HepG2 (cell line): ENCODE results near the gene AP4E1.

Experiments
- BHLHE40 ChIP-seq: IDR thresholded peaks from 2 replicates; pipeline ENCODE4 v1.6.1; 2011; ENCODE audit warnings: low read length, improper control_type of control experiment
- CTCF ChIP-seq: sonication (generic); formaldehyde crosslinking; IDR thresholded peaks from 2 replicates; pipeline ENCODE4 v1.5.0; 2020; ENCODE audit warnings: mild to moderate bottlenecking, missing genetic modification reagents, moderate library complexity
- HNRNPK ChIP-seq: fragments of 200-400 bp; formaldehyde crosslinking; IDR thresholded peaks from 2 replicates; pipeline ENCODE4 v1.6.1; 2018; ENCODE audit warnings: low read length, low read depth, moderate library complexity, mild to moderate bottlenecking; ENCODE audit not compliant: poor library complexity, severe bottlenecking
- KAT7 ChIP-seq: IDR thresholded peaks from 2 replicates; pipeline ENCODE4 v1.6.1; 2018; ENCODE audit warnings: borderline replicate concordance, missing compliant biosample characterization
- MAX ChIP-seq: IDR thresholded peaks from 2 replicates; pipeline ENCODE4 v1.6.1; 2012; ENCODE audit warnings: inconsistent platforms
- POLR2AphosphoS5 ChIP-seq: IDR thresholded peaks from 2 replicates; pipeline ENCODE4 v1.6.1; 2012; ENCODE audit warnings: low read depth, low read length
- PREB ChIP-seq: sonication (generic); formaldehyde crosslinking; IDR thresholded peaks from 2 replicates; pipeline ENCODE4 v1.4.0; 2020; ENCODE audit warnings: missing genetic modification reagents
- RAD21 ChIP-seq: fragments of 450-650 bp; formaldehyde crosslinking; IDR thresholded peaks from 2 replicates; pipeline ENCODE4 v1.5.0; 2020; ENCODE audit warnings: mild to moderate bottlenecking
- SNAPC2 ChIP-seq: sonication (generic); formaldehyde crosslinking; IDR thresholded peaks from 2 replicates; pipeline ENCODE4 v1.8.1; 2022; ENCODE audit warnings: mild to moderate bottlenecking, missing genetic modification reagents
- ZNF205 ChIP-seq: IDR thresholded peaks from 2 replicates; pipeline ENCODE4 v1.6.1; 2018; ENCODE audit warnings: missing biosample characterization, missing genetic modification reagents

GRCh38 chr15:50904211-50904610 is 4.3 kb upstream of the AP4E1 start:
- no peak for TF ChIP-seq KAT7 (CRISPR knock-in tag)
- TF ChIP-seq RAD21, result no peak
- no peak for TF ChIP-seq MAX
- no peak for TF ChIP-seq CTCF (CRISPR knock-in tag)
- no peak for TF ChIP-seq ZNF205 (CRISPR knock-in tag)
- TF ChIP-seq HNRNPK, result no peak
- TF ChIP-seq POLR2AphosphoS5, result no peak
- TF ChIP-seq SNAPC2 (CRISPR knock-in tag), result no peak
- no peak for TF ChIP-seq PREB (CRISPR knock-in tag)
- TF ChIP-seq BHLHE40, result no peak
